Sigmoid colon (tissue), 7 donors: ENCODE data around the gene OR7C1. TPM values are rescaled to one million over a fixed set of nuclear protein-coding genes. Genes with fewer than 3 reads are reported as not detected.
"Not testable (repeated sequence)": the region's sequence is repeated elsewhere in the genome, so short reads cannot be mapped to it uniquely, and the experiment has no call there.

Source experiments
- DNase-seq: peaks from one replicate; pipeline ENCODE4 v3.0.0-alpha.2; 2019
- H3K27ac ChIP-seq, 4 donors: fragments of 200-600 bp; sonication (generic); one replicate each; pipeline ENCODE4 v1.5.1; 2016 to 2019; ENCODE audit warnings: mild to moderate bottlenecking in 1 of 4
- H3K27me3 ChIP-seq, 3 donors: fragments of 200-600 bp; sonication (generic); one replicate each; pipeline ENCODE4 v1.5.1; 2019; ENCODE audit warnings: mild to moderate bottlenecking in 1 of 3
- H3K36me3 ChIP-seq, 4 donors: fragments of 200-600 bp; sonication (generic); one replicate each; pipeline ENCODE4 v1.5.1; 2016 to 2019
- H3K4me1 ChIP-seq, 4 donors: fragments of 200-600 bp; sonication (generic); one replicate each; pipeline ENCODE4 v1.5.1; 2017 to 2019
- H3K4me3 ChIP-seq, 4 donors: fragments of 200-600 bp; sonication (generic); one replicate each; pipeline ENCODE4 v1.5.1; 2017 to 2019; ENCODE audit warnings: mild to moderate bottlenecking in 2 of 4, moderate library complexity in 1 of 4
- H3K9me3 ChIP-seq, 4 donors: fragments of 200-600 bp in 3 of 4; sonication (generic) in 3 of 4; one replicate each; pipeline versions ENCODE4 v1.5.1 to v1.6.1; 2013 to 2019
- EP300 ChIP-seq, 4 donors: sonication (generic); formaldehyde crosslinking; IDR thresholded peaks; one replicate each; pipeline ENCODE4 v1.6.1; 2017; ENCODE audit warnings: antibody characterized with exemption in 4 of 4
- POLR2A ChIP-seq, 2 donors: fragments of 450-650 bp; IDR thresholded peaks; one replicate each; pipeline ENCODE4 v1.6.1; 2016; ENCODE audit warnings: antibody characterized with exemption in 2 of 2, mild to moderate bottlenecking in 2 of 2, moderate library complexity in 2 of 2
- POLR2AphosphoS5 ChIP-seq, 4 donors: sonication (generic); formaldehyde crosslinking; IDR thresholded peaks; one replicate each; pipeline ENCODE4 v1.6.1; 2017; ENCODE audit warnings: antibody characterized with exemption in 4 of 4
- WGBS, 2 donors: extraction: QIAGEN DNeasy Blood & Tissue Kit; methylation state at CpG; one replicate each; pipeline ENCODE4 v1.1.7; 2013; 5-methylcytosine and 5-hydroxymethylcytosine counted together
- intact Hi-C: fragments of 100-400 bp; cut with DNase I; formaldehyde crosslinking; loops from one replicate; pipeline ENCODE4 v1.15.1; 2023
- polyA plus RNA-seq, 3 donors: library from polyadenylated mRNA; stranded (reverse); fragments of 200-250 nt; gene quantifications; one replicate each; pipeline ENCODE4 v1.2.3, GENCODE V29; 2013
- total RNA-seq, 4 donors: library from RNA; depleted of rRNA; stranded (reverse); fragments of >200 nt; gene quantifications; one replicate each; pipeline ENCODE4 v1.1.0, GENCODE V29; 2016
- TF ChIP-seq, protein P1 (sequence below), 4 experiments: fragments of 450-650 bp in 3 of 4; fragments of 200-600 bp in 1 of 4; IDR thresholded peaks; one replicate each; pipeline ENCODE4 v1.5.1; 2016 to 2019; ENCODE audit warnings: antibody characterized with exemption in 4 of 4, mild to moderate bottlenecking in 3 of 4, moderate library complexity in 2 of 4
- donor health status: healthy with polysubstance abuse.
- donor health status: Bipolar disorder and iron deficiency.
- donor health status: healthy.

The OR7C1 gene
- total and polyA plus RNA-seq, 7 donors = under 0.01 TPM; not detected in 4

DNA sequence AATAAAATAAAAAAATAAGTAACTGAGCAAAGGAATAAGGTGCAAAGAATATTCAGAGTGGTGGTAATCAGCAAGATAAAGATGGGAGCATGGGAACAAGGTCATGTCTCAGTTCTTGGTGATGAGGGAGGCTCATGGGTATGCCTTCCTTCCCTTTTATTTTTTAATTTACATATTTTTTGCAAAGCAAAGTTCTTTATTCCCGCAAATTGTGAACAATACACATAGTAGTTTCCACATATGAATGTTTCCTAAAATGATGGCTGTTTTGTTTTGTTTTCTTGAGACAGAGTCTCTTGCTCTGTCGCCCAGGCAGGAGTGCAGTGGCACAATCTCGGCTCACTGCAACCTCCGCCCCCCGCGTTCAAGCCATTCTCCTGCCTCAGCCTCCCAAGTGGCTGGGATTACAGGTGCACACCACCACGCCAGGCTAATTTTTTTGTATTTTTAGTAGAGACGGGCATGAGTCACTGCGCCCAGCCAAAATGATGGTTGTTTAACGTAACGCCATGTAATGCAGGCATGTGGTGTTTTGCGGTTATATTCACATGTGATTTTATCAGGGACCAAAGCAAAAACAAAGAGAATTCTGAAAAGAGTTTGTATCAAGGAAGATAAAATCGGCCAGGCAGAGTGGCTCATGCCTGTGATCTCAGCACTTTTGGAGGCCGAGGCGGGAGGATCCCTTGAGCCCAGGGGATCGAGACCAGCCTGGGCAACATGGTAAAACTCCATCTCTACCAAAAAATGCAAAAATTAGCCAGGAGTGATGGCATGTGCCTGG is 52.2 kb downstream of the OR7C1 start:
- H3K9me3 ChIP-seq = no peaks in the 10 kb centered on the region
- no peaks in the 10 kb centered on the region for H3K4me1 ChIP-seq
- no peak for DNase-seq
- H3K36me3 ChIP-seq = no peaks in the 10 kb centered on the region
- TF ChIP-seq, protein P1, sequence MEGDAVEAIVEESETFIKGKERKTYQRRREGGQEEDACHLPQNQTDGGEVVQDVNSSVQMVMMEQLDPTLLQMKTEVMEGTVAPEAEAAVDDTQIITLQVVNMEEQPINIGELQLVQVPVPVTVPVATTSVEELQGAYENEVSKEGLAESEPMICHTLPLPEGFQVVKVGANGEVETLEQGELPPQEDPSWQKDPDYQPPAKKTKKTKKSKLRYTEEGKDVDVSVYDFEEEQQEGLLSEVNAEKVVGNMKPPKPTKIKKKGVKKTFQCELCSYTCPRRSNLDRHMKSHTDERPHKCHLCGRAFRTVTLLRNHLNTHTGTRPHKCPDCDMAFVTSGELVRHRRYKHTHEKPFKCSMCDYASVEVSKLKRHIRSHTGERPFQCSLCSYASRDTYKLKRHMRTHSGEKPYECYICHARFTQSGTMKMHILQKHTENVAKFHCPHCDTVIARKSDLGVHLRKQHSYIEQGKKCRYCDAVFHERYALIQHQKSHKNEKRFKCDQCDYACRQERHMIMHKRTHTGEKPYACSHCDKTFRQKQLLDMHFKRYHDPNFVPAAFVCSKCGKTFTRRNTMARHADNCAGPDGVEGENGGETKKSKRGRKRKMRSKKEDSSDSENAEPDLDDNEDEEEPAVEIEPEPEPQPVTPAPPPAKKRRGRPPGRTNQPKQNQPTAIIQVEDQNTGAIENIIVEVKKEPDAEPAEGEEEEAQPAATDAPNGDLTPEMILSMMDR (IDR thresholded peaks at IDR 0.05) = no peak
- TF ChIP-seq POLR2A (IDR thresholded peaks at IDR 0.05) (no peak), POLR2AphosphoS5 (IDR thresholded peaks at IDR 0.05) (no peak), EP300 (IDR thresholded peaks at IDR 0.05) (no peak)
- intact Hi-C loops = no loop called here
- H3K27ac ChIP-seq = no peak overlapping the region
- H3K4me3 ChIP-seq = no peak overlapping the region
- H3K27me3 ChIP-seq = peaks cover 4 to 24% (median 13%) of the 10 kb centered on the region in 3 donors
- WGBS, 2 donors = 88 to 89% methylated on average over 16 of the region's 16 CpGs

DNA sequence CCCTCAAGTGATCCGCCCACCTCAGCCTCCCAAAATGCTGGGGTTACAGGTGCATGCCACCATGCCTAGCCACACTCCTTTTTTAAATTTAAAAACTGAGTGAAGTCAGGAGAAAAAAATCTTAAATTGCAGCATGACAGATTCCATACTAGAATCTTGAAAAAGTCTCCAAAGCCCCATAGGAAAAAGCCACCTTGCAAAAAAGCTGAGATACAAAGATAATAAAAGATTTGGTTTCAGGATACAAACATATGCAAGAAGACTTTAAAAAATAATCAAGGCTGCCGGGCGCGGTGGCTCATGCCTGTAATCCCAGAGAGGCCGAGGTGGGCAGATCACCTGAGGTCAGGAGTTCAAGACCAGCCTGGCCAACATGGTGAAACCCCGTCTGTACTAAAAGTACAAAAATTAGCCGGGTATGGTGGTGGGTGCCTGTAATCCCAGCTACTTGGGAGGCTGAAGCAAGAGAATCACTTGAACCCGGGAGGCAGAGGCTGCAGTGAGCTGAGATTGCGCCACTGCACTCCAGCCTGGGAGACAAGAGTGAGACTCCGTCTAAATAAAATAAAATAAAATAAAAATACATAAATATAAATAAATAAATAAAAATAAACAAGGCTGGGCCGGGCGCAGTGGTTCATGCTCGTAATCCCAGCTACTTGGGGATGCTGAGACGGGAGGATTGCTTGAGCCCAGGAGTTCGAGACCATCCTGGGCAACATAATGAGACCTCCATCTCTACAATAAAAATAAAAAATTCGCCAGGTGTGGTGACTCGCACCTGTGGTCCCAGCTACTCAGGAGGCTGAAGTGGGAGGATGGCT is 53.1 kb downstream of the OR7C1 start:
- 81 to 90% methylated on average over 17 of the region's 17 CpGs for WGBS, 2 donors
- DNase-seq, intact Hi-C loops, H3K9me3 ChIP-seq, H3K4me1 ChIP-seq, H3K27ac ChIP-seq, H3K36me3 ChIP-seq, H3K4me3 ChIP-seq: not testable (repeated sequence)
- peaks cover 4 to 33% (median 19%) of the 10 kb centered on the region in 3 donors for H3K27me3 ChIP-seq

DNA sequence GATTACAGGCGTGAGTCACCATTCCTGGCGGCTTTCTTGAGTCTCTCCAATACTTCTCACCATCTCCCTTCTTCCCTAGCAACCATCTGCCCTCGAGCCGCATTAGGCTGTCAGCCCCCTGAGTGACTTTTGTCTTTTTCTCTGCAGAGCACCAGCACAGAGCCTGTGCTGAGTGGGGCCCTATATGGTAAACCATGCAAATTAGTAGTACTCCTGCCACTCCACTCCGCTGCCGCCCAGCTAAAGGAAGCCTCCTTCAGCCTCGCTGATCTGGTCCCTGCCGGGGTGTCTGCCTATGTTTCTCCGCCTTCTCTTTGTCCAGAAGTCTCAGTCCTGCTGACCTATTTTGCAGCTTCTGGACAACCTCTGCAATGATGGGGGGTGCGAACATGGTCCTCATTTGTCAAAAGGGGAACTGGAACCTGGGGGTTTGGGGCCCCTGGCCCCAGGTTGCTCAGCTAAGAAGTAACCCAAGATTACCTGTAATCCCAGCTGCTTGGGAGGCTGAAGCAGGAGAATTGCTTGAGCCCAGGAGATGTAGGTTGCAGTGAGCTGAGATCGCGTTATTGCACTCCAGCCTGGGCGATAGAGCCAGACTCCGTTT is 54.3 kb downstream of the OR7C1 start:
- intact Hi-C loops, DNase-seq: not testable (repeated sequence)

DNA sequence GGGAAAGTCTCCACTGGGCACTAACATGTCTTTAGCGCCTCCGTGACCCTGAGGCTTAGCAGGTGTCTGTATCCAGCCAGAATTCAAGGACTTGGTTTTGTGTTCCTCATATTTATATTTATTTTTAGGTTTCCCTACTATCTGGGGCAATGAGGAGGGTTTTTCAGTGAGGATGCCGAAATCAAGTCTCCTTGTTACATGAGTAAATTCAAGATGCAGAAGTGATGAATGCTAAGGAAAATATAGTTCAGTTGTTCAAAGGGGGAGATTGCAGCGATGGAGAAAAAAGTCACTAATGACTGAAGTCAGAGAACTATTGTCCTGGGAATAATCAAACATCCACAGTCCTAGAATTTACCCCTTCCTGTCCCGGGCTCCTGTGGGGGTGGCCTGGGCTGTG is 55.8 kb downstream of the OR7C1 start:
- 53 to 64% methylated on average over 5 of the region's 5 CpGs for WGBS, 2 donors

More for the DNA sequence above, 54.3 kb downstream of the OR7C1 start:
- not testable (repeated sequence) for H3K9me3 ChIP-seq, H3K4me3 ChIP-seq, H3K36me3 ChIP-seq, H3K27ac ChIP-seq, H3K4me1 ChIP-seq
- 73 to 78% methylated on average over 14 of the region's 14 CpGs for WGBS, 2 donors
- peaks cover 5 to 32% (median 23%) of the 10 kb centered on the region in 3 donors for H3K27me3 ChIP-seq

DNA sequence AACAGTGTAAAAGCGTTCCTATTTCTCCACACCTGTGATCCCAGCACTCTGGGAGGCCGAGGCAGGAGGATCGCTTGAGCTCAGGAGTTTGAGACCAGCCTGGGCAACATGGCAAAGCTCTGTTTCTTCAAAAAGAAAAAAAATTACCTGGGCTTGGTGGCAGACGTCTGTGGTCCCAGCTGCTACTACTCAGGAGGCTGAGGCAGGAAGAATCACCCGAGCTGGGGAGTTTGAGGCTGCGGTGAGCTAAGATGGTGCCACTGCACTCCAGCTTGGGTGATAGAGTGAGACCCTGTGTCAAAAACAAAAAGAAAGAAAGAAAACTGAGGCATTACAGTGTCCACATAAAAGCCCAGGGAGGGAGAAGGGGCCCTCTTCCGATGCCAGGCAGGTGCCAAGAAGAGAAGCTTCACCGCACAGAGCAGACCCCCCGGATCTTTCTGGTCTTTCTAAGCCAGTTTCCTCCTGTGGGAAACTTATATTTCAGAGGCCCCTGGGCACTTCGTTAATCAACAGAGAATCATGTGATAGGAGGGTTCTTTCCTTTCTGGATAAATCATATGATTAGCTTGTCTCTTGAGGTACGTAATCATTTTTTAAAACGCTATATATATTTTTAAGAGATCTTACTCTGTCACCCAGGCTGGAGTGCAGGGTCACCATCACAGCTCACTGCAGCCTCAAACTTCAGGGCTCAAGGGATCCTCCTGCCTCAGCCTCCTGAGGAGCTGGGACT is 56.7 kb downstream of the OR7C1 start, which contains the start of gene ADGRE2:
Gene ADGRE2, minus strand, starts transcription at position 451 of the 736 bp plus-strand sequence. CDS start 1,804 bp downstream, outside the sequence.
- H3K36me3 ChIP-seq, H3K4me3 ChIP-seq, H3K27ac ChIP-seq, H3K9me3 ChIP-seq, H3K4me1 ChIP-seq, DNase-seq, intact Hi-C loops: not testable (repeated sequence)
- WGBS, 2 donors = 55 to 72% methylated on average over 12 of the region's 12 CpGs
- H3K27me3 ChIP-seq = peaks cover 5 to 45% (median 34%) of the 10 kb centered on the region in 3 donors

More for the DNA sequence above, 55.8 kb downstream of the OR7C1 start:
- peaks cover 0 to 9% (median 0%) of the 10 kb centered on the region in 4 donors for H3K4me1 ChIP-seq
- H3K27ac ChIP-seq = no peak overlapping the region
- no peaks in the 10 kb centered on the region for H3K9me3 ChIP-seq
- no peaks in the 10 kb centered on the region for H3K36me3 ChIP-seq
- intact Hi-C loops = no loop called here
- TF ChIP-seq, protein P1 (IDR thresholded peaks at IDR 0.05) = no peak
- no peak for TF ChIP-seq POLR2A (IDR thresholded peaks at IDR 0.05)
- TF ChIP-seq POLR2AphosphoS5 (IDR thresholded peaks at IDR 0.05) = no peak
- TF ChIP-seq EP300 (IDR thresholded peaks at IDR 0.05) = no peak
- H3K27me3 ChIP-seq = peaks cover 5 to 39% (median 34%) of the 10 kb centered on the region in 3 donors
- DNase-seq = no peak
- H3K4me3 ChIP-seq = no peak overlapping the region

DNA sequence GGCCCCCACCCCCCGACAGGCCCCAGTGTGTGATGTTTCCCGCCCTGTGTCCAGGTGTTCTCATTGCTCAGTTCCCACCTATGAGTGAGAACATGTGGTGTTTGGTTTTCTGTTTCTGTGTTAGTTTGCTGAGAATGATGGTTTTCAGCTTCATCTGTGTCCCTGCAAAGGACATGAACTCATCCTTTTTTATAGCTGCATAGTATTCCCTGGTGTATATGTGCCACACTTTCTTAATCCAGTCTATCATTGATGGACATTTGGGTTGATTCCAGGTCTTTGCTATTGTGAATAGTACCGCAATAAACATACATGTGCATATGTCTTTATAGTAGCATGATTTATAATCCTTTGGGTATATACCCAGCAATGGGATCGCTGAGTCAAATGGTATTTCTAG is 57.3 kb downstream of the OR7C1 start:
- DNase-seq, intact Hi-C loops, H3K9me3 ChIP-seq, H3K36me3 ChIP-seq, H3K4me3 ChIP-seq, H3K27ac ChIP-seq, H3K4me1 ChIP-seq: not testable (repeated sequence)
- 93 to 95% methylated on average over 4 of the region's 4 CpGs for WGBS, 2 donors
- peaks cover 5 to 46% (median 34%) of the 10 kb centered on the region in 3 donors for H3K27me3 ChIP-seq
